Mucosa of gallbladder (tissue), 1 donor: ENCODE measurements around the gene CCDC18. TPM values are rescaled to one million over a fixed set of nuclear protein-coding genes. Genes with fewer than 3 reads are reported as not detected.
A peak's percentile ranks its signal among the peaks of the same experiment; 100 is the strongest.
"Not testable (repeated sequence)": the region's sequence is repeated elsewhere in the genome, so short reads cannot be mapped to it uniquely, and the experiment has no call there.

Experiments used
- DNase-seq: peaks from one replicate; pipeline ENCODE4 v3.0.0-alpha.2; 2020; ENCODE audit warnings: low spot score
- total RNA-seq: library from RNA; stranded (reverse); gene quantifications from one replicate; pipeline ENCODE4 v1.2.1, GENCODE V29; 2021
- donor health status: DM: no; HTN: no; CAD: no.

CCDC18 gene
- total RNA-seq, 1 donor from 2014 or later, result 2.8 TPM

GRCh38 chr1:93177991-93178390 is 2.5 kb upstream of the CCDC18 start:
- no peak for DNase-seq

- no peak for DNase-seq
These were observed 2.1 kb upstream of the CCDC18 start for GRCh38 chr1:93178418-93178817.

GRCh38 chr1:93179886-93180722 is 420 bp upstream of the CCDC18 start, which contains the start of gene TMED5:
Gene TMED5 (minus strand): TSS chr1:93180413. CDS start chr1:93180242, 171 bp downstream.
- DNase-seq, result peak; percentile 98

- no peak for DNase-seq
These were observed 6.1 kb downstream of the CCDC18 start for GRCh38 chr1:93186667-93187066.

GRCh38 chr1:93190432-93190831 is 9.9 kb downstream of the CCDC18 start:
- DNase-seq, result no peak

GRCh38 chr1:93194231-93194990 is 13.9 kb downstream of the CCDC18 start:
- DNase-seq, result no peak

DNA sequence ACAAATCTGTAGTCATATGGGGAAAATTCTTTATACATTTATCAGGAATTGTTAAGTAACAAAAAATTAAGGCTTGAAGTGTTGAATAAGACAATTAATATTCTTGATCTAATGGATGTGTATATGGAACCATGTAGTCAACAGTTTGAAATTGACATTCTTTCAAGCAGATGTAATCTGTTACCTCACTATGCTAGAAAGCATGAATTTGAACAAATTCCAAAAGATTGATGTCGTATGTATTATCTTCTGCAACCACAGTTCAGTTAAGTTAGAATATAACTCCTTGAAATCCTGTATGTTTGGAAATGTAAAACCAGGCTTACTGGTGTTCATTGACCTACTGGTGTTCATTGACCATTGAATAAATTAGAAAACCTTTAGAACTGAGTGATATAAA is 16.1 kb downstream of the CCDC18 start:
- DNase-seq, result no peak

DNA sequence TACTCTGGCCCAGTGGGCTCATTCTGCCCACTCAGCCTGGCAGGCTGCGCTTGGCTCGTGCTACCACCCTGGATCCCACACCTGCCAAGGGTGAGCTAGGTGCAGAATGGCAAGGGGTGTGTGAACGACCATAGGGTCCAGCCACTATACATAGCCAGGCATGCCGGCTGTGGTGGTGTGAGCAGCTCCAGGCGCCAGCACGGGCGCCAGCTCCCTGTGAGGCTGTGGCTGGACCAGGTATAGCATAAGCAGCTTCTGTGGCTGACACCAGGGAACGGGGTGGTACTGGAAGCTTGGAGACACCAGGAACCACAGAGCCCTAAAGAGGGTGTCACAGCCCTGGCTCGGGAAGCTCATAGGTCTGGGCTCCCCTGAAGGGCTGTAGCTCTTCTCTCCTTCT is 18.6 kb downstream of the CCDC18 start:
- no peak for DNase-seq

DNA sequence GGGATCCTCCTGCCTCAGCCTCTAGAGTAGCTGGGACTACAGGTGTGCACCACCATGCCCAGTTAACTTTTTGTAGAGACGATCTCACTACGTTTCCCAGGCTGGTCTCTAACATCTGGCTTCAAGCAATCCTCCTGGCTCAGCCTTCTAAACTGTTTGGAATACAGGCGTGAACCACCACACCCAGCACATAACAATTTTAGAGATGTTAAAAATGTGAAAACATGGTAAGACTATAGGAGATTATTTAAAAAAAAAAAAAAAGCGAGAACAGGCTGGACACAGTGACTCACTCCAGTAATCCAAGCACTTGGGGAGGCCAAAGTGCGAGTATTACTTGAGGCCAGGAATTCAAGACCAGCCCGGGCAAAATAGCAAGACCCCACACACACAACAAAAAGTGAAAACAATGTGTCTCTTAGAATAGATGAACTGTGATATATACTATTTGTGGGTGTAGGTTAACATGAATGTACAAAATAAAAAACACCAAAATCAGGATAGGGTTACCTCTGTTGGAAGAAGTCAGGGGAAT is 19.6 kb downstream of the CCDC18 start:
- no peak for DNase-seq

DNA sequence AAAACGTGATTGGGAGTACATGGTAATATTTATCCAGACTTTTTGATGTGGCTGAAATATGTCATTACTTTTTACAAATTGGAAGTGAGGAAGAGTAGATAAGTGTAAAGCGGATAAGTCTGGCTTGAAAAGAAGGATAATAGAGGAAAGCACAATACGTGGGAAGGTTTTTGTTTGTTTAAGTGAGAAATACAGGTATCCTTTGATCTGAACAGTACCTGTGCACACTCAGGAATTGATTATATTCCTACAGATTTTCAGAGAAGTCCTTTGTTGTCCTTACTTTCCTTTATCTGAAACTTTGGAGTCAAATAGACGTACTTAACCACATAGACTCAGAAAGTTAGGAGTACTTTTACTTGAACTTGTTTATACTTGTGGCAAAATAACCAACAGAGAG is 20.2 kb downstream of the CCDC18 start:
- DNase-seq, result no peak

GRCh38 chr1:93205892-93206566 is 25.5 kb downstream of the CCDC18 start:
- no peak for DNase-seq

DNA sequence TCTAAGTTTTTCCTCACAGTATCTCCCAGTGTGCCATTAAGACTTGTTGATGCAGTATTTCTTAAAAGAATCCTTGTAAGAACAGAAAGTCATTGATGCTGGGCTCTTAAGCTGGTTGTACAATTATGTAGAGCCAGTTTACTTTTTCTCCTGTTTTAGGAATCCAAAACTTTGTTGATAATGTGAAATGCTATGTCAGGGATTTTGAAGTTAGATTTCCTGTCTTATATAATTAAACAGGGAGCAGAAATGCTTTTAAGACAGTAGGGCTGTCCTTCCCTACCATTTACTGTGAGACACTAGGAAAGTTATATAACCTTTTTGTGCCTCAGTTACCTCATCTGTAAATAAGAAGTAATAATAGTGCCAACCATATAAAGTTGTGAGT is 26.0 kb downstream of the CCDC18 start:
- DNase-seq, result no peak

GRCh38 chr1:93207211-93207610 is 26.7 kb downstream of the CCDC18 start:
- no peak for DNase-seq

DNA sequence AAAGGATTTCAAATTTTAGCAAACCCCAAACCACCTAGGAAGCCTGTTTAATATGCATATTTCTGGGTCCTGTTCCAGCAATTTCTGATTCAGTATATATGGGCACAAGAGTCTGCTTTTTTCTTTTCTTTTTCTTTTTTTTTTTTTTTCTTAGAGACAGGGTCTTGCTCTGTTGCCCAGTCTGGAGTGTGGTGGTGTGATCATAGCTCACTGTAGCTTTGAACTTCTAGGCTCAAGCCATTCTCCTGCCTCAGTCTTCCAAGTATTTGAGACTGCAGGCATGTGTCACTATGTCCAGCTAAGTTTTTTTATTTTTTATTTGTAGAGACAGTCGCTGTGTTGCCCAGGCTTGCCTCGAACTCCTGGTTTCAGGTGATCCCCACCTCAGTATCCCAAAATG is 34.8 kb downstream of the CCDC18 start:
- no peak for DNase-seq

- DNase-seq, result no peak
These were observed 38.9 kb downstream of the CCDC18 start for GRCh38 chr1:93219443-93219842.

GRCh38 chr1:93220716-93221115 is 40.2 kb downstream of the CCDC18 start:
- DNase-seq, result not testable (repeated sequence)

- DNase-seq, result no peak
These were observed 41.4 kb downstream of the CCDC18 start for GRCh38 chr1:93221913-93222312.

GRCh38 chr1:93223023-93223675 is 42.6 kb downstream of the CCDC18 start:
- DNase-seq, result no peak

GRCh38 chr1:93235261-93235660 is 54.7 kb downstream of the CCDC18 start:
- no peak for DNase-seq

- DNase-seq, result no peak
These were observed 56.5 kb downstream of the CCDC18 start for GRCh38 chr1:93237021-93237420.

DNA sequence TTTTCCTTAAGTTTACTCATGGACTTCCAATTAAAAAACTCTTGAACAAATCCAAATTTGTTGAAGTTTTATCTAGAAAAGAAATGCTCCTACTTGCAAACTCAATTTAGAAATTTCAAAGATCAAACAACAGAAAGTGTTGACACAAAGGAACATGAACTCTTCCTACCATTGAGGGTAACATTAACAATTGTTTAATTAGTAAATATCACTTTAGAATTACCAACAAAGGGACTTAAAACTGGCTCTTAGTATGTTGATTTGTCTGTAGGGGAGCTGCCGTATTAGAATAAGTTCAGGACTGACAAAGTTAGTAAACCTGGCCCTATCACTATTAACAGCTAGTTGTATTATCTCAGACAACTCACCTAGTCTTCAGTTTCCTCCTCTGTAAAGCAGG is 57.9 kb downstream of the CCDC18 start:
- no peak for DNase-seq

- DNase-seq, result no peak
These were observed 59.3 kb downstream of the CCDC18 start for GRCh38 chr1:93239863-93240262.
